GM12878 (cell line): ENCODE results near the gene LY9. TPM values are rescaled to one million over a fixed set of nuclear protein-coding genes. Genes with fewer than 3 reads are reported as not detected.

Experiments used
- ATAC-seq: fragments of 200-7000 bp; cut with Tn5 transposase; 3 replicates; pipeline ENCODE4 v1.9.1; 2020; ENCODE audit warnings: mild to moderate bottlenecking, moderate library complexity
- BruUV-seq: library from RNA; stranded (reverse); fragments of 400-500 nt; replicated peaks from 2 replicates; lab custom pipeline; 2021; lab: Mats Ljungman, UMichigan
- CTCF ChIA-PET: fragments of 300-600 bp; sonication (Branson Sonifier 250); formaldehyde crosslinking; extraction: SDS; loops from one replicate; lab custom pipeline; 2021; ENCODE audit warnings: inconsistent platforms; lab: Yijun Ruan, JAX
- POLR2A ChIA-PET: fragments of 350-600 bp; formaldehyde crosslinking; extraction: SDS; loops from one replicate; lab custom pipeline; 2021; ENCODE audit warnings: inconsistent platforms; lab: Charles Lee
- RAD21 ChIA-PET: fragments of 300-600 bp; sonication (Branson Sonifier 250); formaldehyde crosslinking; loops from one replicate; lab custom pipeline; 2023; ENCODE audit warnings: antibody characterized with exemption; ENCODE audit not compliant: unreplicated experiment; lab: Charles Lee
- SMC1A ChIA-PET: fragments of 300-600 bp; sonication (Branson Sonifier 250); formaldehyde crosslinking; loops from one replicate; lab custom pipeline; 2023; ENCODE audit not compliant: unreplicated experiment, uncharacterized antibody; lab: Charles Lee
- DNase-seq: peaks from one replicate; pipeline ENCODE4 v3.0.0-alpha.2; 2011; ENCODE audit warnings: low read depth, low spot score
- FAIRE-seq: peaks from 3 replicates; lab custom pipeline; 2011; peaks lifted over from hg19 to GRCh38; lab: Jason Lieb, UNC
- H2AFZ ChIP-seq: 2 replicates; pipeline ENCODE4 v1.6.0; 2011; ENCODE audit warnings: low read depth, low read length, control low read depth; ENCODE audit not compliant: control insufficient read depth
- H3K27ac ChIP-seq: 2 replicates; pipeline ENCODE4 v1.5.1; 2011; ENCODE audit warnings: control low read depth; ENCODE audit not compliant: control insufficient read depth, insufficient read depth
- H3K27me3 ChIP-seq, 2 experiments: replicated peaks in 1 of 2; 2 replicates each; pipeline versions ENCODE4 v1.6.0 to v1.6.1; 2011; ENCODE audit warnings: low read length in 1 of 2; ENCODE audit not compliant: control insufficient read depth in 2 of 2, insufficient read depth in 2 of 2
- H3K36me3 ChIP-seq, 2 experiments: 2 replicates each; pipeline ENCODE4 v1.5.1; 2011; ENCODE audit warnings: low read length in 1 of 2; ENCODE audit not compliant: control insufficient read depth in 2 of 2, insufficient read depth in 2 of 2
- H3K4me1 ChIP-seq: 2 replicates; pipeline ENCODE4 v1.6.1; 2011; ENCODE audit warnings: mild to moderate bottlenecking, low read length, moderate library complexity, mixed read lengths; ENCODE audit not compliant: control insufficient read depth, insufficient read depth
- H3K4me2 ChIP-seq: 2 replicates; pipeline ENCODE4 v1.6.0; 2011; ENCODE audit warnings: control low read depth; ENCODE audit not compliant: control insufficient read depth, insufficient read depth
- H3K4me3 ChIP-seq: fragments of 200-600 bp; sonication (generic); 2 replicates; pipeline ENCODE4 v1.5.1; 2016
- H3K79me2 ChIP-seq: 2 replicates; pipeline ENCODE4 v1.6.0; 2011; ENCODE audit warnings: low read length; ENCODE audit not compliant: control insufficient read depth, insufficient read depth
- H3K9ac ChIP-seq: 2 replicates; pipeline ENCODE4 v1.8.0; 2011; ENCODE audit warnings: low read length, control low read depth, mixed read lengths; ENCODE audit not compliant: control insufficient read depth, insufficient read depth
- H3K9me3 ChIP-seq: replicated peaks from 3 replicates; pipeline ENCODE4 v1.5.1; 2011; ENCODE audit warnings: mild to moderate bottlenecking, low read length; ENCODE audit not compliant: control insufficient read depth, insufficient read depth
- H4K20me1 ChIP-seq: 2 replicates; pipeline ENCODE4 v1.6.0; 2011; ENCODE audit not compliant: control insufficient read depth, insufficient read depth
- CREB1 ChIP-seq: IDR thresholded peaks from 2 replicates; pipeline ENCODE4 v1.6.1; 2012; ENCODE audit warnings: low read depth, mild to moderate bottlenecking, inconsistent platforms
- EGR1 ChIP-seq, 2 experiments: IDR thresholded peaks; 1 replicate in 1 of 2; 2 replicates in 1 of 2; pipeline ENCODE4 v1.6.1; 2011 to 2012; ENCODE audit warnings: low read depth in 2 of 2, low read length in 2 of 2, borderline replicate concordance in 1 of 2, mild to moderate bottlenecking in 1 of 2, moderate library complexity in 1 of 2
- MTA3 ChIP-seq: IDR thresholded peaks from 2 replicates; pipeline ENCODE4 v1.6.1; 2012; ENCODE audit warnings: low read length, inconsistent platforms, borderline replicate concordance
- WGBS: methylation state at CpG from one replicate; pipeline ENCODE4 v1.1.6; 2016; ENCODE audit warnings: low lambda C conversion rate; ENCODE audit not compliant: insufficient replicate concordance, insufficient coverage; ENCODE audit errors: missing lambda C conversion rate; 5-methylcytosine and 5-hydroxymethylcytosine counted together
- in situ Hi-C: fragments of 300-500 bp; cut with MboI; formaldehyde crosslinking; loops from 9 replicates; pipeline ENCODE4 v1.14.3; 2018; ENCODE audit warnings: mixed read lengths
- intact Hi-C: fragments of 100-400 bp; cut with micrococcal nuclease; formaldehyde crosslinking; loops from one replicate; pipeline ENCODE4 v1.14.2; 2022; ENCODE audit not compliant: unreplicated experiment
- polyA plus RNA-seq, 11 experiments: library from polyadenylated mRNA; depleted of rRNA in 4 of 11; unstranded in 6 of 11; stranded (reverse) in 5 of 11; fragments of >200 nt; fragmentation: Nextera tagmentation in 4 of 11; fragmentation: Illumina TruSeq in 1 of 11; extraction: Ambion mirVana in 4 of 11; extraction: Trizol in 1 of 11; gene quantifications; 1 replicate in 1 of 11; 2 replicates in 10 of 11; pipeline versions ENCODE4 v1.2.1 to v1.2.3, GENCODE V29; 2011 to 2016; ENCODE audit warnings: inconsistent platforms in 2 of 11, missing spikeins in 2 of 11, low read depth in 1 of 11
- total RNA-seq, 4 experiments: library from RNA; depleted of rRNA in 3 of 4; stranded (reverse); fragments of >200 nt in 3 of 4; fragmentation: Illumina TruSeq in 1 of 4; extraction: Trizol in 1 of 4; gene quantifications; 2 replicates each; pipeline versions ENCODE4 v1.2.1 to v1.2.3, GENCODE V29; 2013 to 2021
- TF ChIP-seq, protein P1 (sequence below): fragments of 150-350 bp; IDR thresholded peaks from 2 replicates; pipeline ENCODE4 v1.6.1; 2016; ENCODE audit warnings: low read depth, low read length
- TF ChIP-seq, protein P2 (sequence below): fragments of 450-650 bp; formaldehyde crosslinking; IDR thresholded peaks from 2 replicates; pipeline ENCODE4 v1.5.0; 2022; ENCODE audit warnings: mild to moderate bottlenecking, missing genetic modification characterization
- TF ChIP-seq, protein P3 (sequence below): IDR thresholded peaks from 2 replicates; pipeline ENCODE4 v1.6.1; 2012; ENCODE audit warnings: mild to moderate bottlenecking, low read depth, low read length

The LY9 gene
- total and polyA plus RNA-seq, 10 of the 15 experiments (the other 5 are each of a cell fraction or from before 2014, with no cell fraction given), result 2.7 to 12.5 (median 9.0) TPM

DNA sequence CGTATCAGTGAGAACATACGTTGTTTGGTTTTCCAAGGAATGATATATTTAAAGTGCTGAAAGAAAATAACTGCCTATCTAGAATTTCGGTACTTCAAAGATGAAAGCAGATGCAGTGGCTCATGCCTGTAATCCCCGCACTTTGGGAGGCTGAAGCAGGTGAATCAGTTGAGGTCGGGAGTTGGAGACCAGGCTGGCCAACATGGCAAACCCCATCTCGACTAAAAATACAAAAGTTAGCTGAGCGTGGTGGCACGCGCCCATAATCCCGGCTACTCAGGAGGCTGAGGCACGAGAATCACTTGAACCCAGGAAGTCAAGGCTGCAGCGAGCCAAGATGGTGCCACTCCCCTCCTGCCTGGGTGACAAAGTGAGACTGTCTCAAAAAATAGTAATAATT is 50.3 kb downstream of the LY9 start:
- in situ Hi-C loops (no loop called here), intact Hi-C loops (no loop called here)
- no peak overlapping the region for H3K4me2 ChIP-seq
- H3K9ac ChIP-seq, result no peak overlapping the region
- no peak overlapping the region for H3K4me3 ChIP-seq
- H3K36me3 ChIP-seq, result no peaks in the 10 kb centered on the region
- no peak overlapping the region for H2AFZ ChIP-seq
- no peaks in the 10 kb centered on the region for H3K79me2 ChIP-seq
- no peak for DNase-seq
- H3K27ac ChIP-seq, result no peak overlapping the region
- ATAC-seq, result no peak
- no peaks in the 10 kb centered on the region for H3K4me1 ChIP-seq
- CTCF ChIA-PET, result interaction anchor here (1.1 to 3.1 kb wide), 6 partner anchors 8 to 108 kb away, joined by 3 to 15 read pairs (median 6); partner anchors contain the start of gene ITLN2
- H4K20me1 ChIP-seq, result no peaks in the 10 kb centered on the region
- no peak for FAIRE-seq
- no peaks in the 10 kb centered on the region for H3K27me3 ChIP-seq
- 71% methylated on average over 12 of the region's 12 CpGs for WGBS
- no TSS peak for BruUV-seq
- RAD21 ChIA-PET, result interaction anchor here (1.7 to 4.8 kb wide), 2 partner anchors 9 to 10 kb away, joined by 3 to 20 read pairs; no protein-coding TSS in a partner anchor
- H3K9me3 ChIP-seq, result no peaks in the 10 kb centered on the region; the same call in 2 of the 3 replicates
- POLR2A ChIA-PET, result interaction anchor here (0.9 to 1.4 kb wide), 2 partner anchors 12 to 40 kb away, joined by 3 to 4 read pairs; no protein-coding TSS in a partner anchor
- TF ChIP-seq, protein P1, sequence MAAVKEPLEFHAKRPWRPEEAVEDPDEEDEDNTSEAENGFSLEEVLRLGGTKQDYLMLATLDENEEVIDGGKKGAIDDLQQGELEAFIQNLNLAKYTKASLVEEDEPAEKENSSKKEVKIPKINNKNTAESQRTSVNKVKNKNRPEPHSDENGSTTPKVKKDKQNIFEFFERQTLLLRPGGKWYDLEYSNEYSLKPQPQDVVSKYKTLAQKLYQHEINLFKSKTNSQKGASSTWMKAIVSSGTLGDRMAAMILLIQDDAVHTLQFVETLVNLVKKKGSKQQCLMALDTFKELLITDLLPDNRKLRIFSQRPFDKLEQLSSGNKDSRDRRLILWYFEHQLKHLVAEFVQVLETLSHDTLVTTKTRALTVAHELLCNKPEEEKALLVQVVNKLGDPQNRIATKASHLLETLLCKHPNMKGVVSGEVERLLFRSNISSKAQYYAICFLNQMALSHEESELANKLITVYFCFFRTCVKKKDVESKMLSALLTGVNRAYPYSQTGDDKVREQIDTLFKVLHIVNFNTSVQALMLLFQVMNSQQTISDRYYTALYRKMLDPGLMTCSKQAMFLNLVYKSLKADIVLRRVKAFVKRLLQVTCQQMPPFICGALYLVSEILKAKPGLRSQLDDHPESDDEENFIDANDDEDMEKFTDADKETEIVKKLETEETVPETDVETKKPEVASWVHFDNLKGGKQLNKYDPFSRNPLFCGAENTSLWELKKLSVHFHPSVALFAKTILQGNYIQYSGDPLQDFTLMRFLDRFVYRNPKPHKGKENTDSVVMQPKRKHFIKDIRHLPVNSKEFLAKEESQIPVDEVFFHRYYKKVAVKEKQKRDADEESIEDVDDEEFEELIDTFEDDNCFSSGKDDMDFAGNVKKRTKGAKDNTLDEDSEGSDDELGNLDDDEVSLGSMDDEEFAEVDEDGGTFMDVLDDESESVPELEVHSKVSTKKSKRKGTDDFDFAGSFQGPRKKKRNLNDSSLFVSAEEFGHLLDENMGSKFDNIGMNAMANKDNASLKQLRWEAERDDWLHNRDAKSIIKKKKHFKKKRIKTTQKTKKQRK, result no peak
- TF ChIP-seq, protein P2, sequence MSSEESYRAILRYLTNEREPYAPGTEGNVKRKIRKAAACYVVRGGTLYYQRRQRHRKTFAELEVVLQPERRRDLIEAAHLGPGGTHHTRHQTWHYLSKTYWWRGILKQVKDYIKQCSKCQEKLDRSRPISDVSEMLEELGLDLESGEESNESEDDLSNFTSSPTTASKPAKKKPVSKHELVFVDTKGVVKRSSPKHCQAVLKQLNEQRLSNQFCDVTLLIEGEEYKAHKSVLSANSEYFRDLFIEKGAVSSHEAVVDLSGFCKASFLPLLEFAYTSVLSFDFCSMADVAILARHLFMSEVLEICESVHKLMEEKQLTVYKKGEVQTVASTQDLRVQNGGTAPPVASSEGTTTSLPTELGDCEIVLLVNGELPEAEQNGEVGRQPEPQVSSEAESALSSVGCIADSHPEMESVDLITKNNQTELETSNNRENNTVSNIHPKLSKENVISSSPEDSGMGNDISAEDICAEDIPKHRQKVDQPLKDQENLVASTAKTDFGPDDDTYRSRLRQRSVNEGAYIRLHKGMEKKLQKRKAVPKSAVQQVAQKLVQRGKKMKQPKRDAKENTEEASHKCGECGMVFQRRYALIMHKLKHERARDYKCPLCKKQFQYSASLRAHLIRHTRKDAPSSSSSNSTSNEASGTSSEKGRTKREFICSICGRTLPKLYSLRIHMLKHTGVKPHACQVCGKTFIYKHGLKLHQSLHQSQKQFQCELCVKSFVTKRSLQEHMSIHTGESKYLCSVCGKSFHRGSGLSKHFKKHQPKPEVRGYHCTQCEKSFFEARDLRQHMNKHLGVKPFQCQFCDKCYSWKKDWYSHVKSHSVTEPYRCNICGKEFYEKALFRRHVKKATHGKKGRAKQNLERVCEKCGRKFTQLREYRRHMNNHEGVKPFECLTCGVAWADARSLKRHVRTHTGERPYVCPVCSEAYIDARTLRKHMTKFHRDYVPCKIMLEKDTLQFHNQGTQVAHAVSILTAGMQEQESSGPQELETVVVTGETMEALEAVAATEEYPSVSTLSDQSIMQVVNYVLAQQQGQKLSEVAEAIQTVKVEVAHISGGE, result no peak
- no peak for TF ChIP-seq MTA3
- no peak for TF ChIP-seq EGR1 (IDR thresholded peaks at IDR 0.05; ENCODE audit: borderline replicate concordance in 1 of 2, low read depth in 2 of 2, low read length in 2 of 2)
- TF ChIP-seq CREB1, result no peak
- TF ChIP-seq, protein P3, sequence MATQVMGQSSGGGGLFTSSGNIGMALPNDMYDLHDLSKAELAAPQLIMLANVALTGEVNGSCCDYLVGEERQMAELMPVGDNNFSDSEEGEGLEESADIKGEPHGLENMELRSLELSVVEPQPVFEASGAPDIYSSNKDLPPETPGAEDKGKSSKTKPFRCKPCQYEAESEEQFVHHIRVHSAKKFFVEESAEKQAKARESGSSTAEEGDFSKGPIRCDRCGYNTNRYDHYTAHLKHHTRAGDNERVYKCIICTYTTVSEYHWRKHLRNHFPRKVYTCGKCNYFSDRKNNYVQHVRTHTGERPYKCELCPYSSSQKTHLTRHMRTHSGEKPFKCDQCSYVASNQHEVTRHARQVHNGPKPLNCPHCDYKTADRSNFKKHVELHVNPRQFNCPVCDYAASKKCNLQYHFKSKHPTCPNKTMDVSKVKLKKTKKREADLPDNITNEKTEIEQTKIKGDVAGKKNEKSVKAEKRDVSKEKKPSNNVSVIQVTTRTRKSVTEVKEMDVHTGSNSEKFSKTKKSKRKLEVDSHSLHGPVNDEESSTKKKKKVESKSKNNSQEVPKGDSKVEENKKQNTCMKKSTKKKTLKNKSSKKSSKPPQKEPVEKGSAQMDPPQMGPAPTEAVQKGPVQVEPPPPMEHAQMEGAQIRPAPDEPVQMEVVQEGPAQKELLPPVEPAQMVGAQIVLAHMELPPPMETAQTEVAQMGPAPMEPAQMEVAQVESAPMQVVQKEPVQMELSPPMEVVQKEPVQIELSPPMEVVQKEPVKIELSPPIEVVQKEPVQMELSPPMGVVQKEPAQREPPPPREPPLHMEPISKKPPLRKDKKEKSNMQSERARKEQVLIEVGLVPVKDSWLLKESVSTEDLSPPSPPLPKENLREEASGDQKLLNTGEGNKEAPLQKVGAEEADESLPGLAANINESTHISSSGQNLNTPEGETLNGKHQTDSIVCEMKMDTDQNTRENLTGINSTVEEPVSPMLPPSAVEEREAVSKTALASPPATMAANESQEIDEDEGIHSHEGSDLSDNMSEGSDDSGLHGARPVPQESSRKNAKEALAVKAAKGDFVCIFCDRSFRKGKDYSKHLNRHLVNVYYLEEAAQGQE, result no peak
- SMC1A ChIA-PET, result interaction anchor here (0.6 to 2.2 kb wide), 5 partner anchors 10 to 442 kb away, joined by 3 to 9 read pairs (median 6); no protein-coding TSS in a partner anchor
